ENCODE results near the gene TMEM237. TPM values are rescaled to one million over a fixed set of nuclear protein-coding genes. Genes with fewer than 3 reads are reported as not detected.

TMEM237 gene
- total RNA-seq, 1 donor from 2014 or later: 55.3 TPM

DNA sequence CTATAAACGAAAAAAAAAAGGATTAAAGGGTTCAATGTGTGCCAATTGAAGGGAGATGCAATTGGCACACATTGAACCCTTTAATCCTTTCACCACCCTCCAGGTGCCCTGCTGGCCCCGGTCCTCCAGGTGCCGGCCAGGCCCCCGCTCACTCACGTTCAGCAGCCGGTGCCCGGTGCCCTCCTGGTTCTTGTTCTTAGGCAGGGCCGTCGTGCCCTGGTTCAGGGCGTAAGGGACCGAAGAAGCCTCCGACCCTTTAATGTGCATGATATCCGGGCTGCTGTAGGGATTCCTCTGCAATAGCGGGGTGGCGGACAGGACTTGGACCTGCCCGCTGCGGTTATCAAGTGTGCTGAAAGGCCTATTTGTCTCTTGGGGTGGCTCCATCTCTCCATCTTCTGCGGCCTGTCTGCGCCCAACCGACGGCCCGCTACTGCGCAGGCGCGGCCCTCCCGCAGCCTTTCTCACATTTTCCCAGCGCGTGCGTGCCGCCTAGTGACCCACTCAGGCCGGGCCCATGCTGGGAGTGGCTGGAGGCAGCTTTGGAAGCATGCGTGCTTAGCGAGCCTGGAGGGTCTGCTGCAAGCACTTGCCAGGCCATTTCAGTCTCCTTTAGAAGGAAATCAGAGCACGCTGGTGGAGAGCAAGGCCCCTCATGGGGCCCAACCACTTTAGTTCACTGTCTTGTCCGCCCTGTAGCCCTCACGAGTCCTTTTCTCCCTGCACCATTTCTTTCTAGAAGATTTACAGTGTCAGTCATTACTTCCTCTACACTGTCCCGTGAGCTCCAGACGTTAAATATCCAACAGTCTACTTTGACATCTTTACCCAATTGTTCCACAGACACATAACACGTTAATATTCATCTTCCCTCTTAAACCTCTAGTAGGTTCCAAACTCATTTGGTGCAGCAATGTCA is 24.3 kb downstream of the TMEM237 start:
- H3K27ac Mint-ChIP-seq: no peak overlapping the region
- no peaks in the 10 kb centered on the region for H3K36me3 Mint-ChIP-seq (ENCODE audit: insufficient read depth)
- DNase-seq (ENCODE audit: low spot score, unreplicated experiment): no peak
- H3K4me1 Mint-ChIP-seq (ENCODE audit: low read depth): no peaks in the 10 kb centered on the region
- H3K4me3 Mint-ChIP-seq (ENCODE audit: low read depth): no peak overlapping the region
- no peaks in the 10 kb centered on the region for H3K27me3 Mint-ChIP-seq
- peaks cover 7% of the 10 kb centered on the region for H3K9me3 Mint-ChIP-seq (ENCODE audit: low read depth)
- TF ChIP-seq, protein P1, sequence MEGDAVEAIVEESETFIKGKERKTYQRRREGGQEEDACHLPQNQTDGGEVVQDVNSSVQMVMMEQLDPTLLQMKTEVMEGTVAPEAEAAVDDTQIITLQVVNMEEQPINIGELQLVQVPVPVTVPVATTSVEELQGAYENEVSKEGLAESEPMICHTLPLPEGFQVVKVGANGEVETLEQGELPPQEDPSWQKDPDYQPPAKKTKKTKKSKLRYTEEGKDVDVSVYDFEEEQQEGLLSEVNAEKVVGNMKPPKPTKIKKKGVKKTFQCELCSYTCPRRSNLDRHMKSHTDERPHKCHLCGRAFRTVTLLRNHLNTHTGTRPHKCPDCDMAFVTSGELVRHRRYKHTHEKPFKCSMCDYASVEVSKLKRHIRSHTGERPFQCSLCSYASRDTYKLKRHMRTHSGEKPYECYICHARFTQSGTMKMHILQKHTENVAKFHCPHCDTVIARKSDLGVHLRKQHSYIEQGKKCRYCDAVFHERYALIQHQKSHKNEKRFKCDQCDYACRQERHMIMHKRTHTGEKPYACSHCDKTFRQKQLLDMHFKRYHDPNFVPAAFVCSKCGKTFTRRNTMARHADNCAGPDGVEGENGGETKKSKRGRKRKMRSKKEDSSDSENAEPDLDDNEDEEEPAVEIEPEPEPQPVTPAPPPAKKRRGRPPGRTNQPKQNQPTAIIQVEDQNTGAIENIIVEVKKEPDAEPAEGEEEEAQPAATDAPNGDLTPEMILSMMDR (IDR thresholded peaks at IDR 0.05; ENCODE audit: unreplicated experiment): no peak

DNA sequence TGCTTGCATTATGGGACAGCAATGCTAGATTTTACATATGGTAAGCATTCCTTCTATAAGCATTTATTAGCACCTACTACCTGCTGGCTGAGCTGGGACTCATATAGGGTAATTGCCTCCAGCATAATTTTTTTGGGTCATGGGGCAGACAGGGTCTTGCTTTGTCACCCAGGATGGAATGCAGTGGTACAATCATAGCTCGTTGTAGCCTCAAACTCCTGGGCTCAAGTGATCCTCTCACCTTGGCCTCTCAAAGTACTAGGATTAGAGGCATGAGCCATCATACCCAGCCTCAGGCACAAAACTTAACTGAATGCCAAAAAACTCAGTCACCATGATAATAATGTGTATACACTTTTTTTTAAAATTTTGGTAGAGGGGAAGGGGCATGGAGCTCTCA is 35.3 kb downstream of the TMEM237 start:
- peaks cover 2% of the 10 kb centered on the region for H3K36me3 Mint-ChIP-seq (ENCODE audit: insufficient read depth)
- TF ChIP-seq, protein P1 (IDR thresholded peaks at IDR 0.05; ENCODE audit: unreplicated experiment): no peak
- no peak overlapping the region for H3K27ac Mint-ChIP-seq
- H3K9me3 Mint-ChIP-seq (ENCODE audit: low read depth): peaks cover 19% of the 10 kb centered on the region
- peaks cover 8% of the 10 kb centered on the region for H3K27me3 Mint-ChIP-seq
- H3K4me3 Mint-ChIP-seq (ENCODE audit: low read depth): no peak overlapping the region
- no peaks in the 10 kb centered on the region for H3K4me1 Mint-ChIP-seq (ENCODE audit: low read depth)
- no peak for DNase-seq (ENCODE audit: low spot score, unreplicated experiment)

GRCh38 chr2:201607568-201607967 is 35.7 kb downstream of the TMEM237 start:
- H3K36me3 Mint-ChIP-seq (ENCODE audit: insufficient read depth): peaks cover 2% of the 10 kb centered on the region
- no peak overlapping the region for H3K27ac Mint-ChIP-seq
- TF ChIP-seq, protein P1 (IDR thresholded peaks at IDR 0.05; ENCODE audit: unreplicated experiment): no peak
- H3K27me3 Mint-ChIP-seq: peaks cover 8% of the 10 kb centered on the region
- H3K4me1 Mint-ChIP-seq (ENCODE audit: low read depth): no peaks in the 10 kb centered on the region
- DNase-seq (ENCODE audit: low spot score, unreplicated experiment): no peak
- H3K9me3 Mint-ChIP-seq (ENCODE audit: low read depth): peaks cover 19% of the 10 kb centered on the region
- no peak overlapping the region for H3K4me3 Mint-ChIP-seq (ENCODE audit: low read depth)

- Mint-ChIP-seq H3K4me1 (ENCODE audit: low read depth) (no peaks in the 10 kb centered on the region), H3K4me3 (ENCODE audit: low read depth) (no peak overlapping the region), H3K36me3 (ENCODE audit: insufficient read depth) (no peaks in the 10 kb centered on the region), H3K27me3 (peaks cover 8% of the 10 kb centered on the region), H3K27ac (no peak overlapping the region), H3K9me3 (ENCODE audit: low read depth) (no peaks in the 10 kb centered on the region)
- DNase-seq (ENCODE audit: low spot score, unreplicated experiment): no peak
- TF ChIP-seq, protein P1 (IDR thresholded peaks at IDR 0.05; ENCODE audit: unreplicated experiment): no peak
These were observed 42.4 kb downstream of the TMEM237 start for GRCh38 chr2:201600906-201601305.

DNA sequence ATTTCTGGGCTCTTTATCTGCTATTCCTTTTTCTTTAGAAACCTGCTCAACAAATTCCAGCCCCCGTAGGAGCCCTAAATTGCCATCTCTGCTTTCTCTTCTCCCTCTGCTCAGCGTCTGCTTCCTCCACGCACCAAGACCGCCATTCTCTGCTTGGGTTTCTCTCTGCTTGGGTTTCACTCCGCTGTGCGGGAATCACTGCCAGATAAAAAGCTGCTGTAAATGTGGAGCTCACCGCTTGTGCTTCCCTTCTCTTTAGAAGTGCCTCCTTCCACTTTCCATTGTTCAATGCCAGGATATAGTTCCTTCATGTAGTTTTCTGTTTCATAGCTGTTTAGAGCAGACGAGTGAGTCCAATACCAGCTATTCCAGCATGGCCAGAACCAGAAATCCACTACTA is 45.9 kb downstream of the TMEM237 start:
- Mint-ChIP-seq H3K9me3 (ENCODE audit: low read depth) (no peaks in the 10 kb centered on the region), H3K4me3 (ENCODE audit: low read depth) (no peak overlapping the region), H3K4me1 (ENCODE audit: low read depth) (no peaks in the 10 kb centered on the region), H3K27me3 (no peaks in the 10 kb centered on the region), H3K36me3 (ENCODE audit: insufficient read depth) (no peaks in the 10 kb centered on the region), H3K27ac (no peak overlapping the region)
- DNase-seq (ENCODE audit: low spot score, unreplicated experiment): no peak
- TF ChIP-seq, protein P1 (IDR thresholded peaks at IDR 0.05; ENCODE audit: unreplicated experiment): no peak

All from progenitor cell of endocrine pancreas (in vitro differentiated cells).